HepG2 (cell line): ENCODE results near the gene TOB2. TPM values are rescaled to one million over a fixed set of nuclear protein-coding genes. Genes with fewer than 3 reads are reported as not detected.

Experiments
- ATAC-seq: fragments of 200-7000 bp; cut with Tn5 transposase; 3 replicates; pipeline ENCODE4 v1.9.1; 2020; ENCODE audit warnings: mild to moderate bottlenecking, moderate library complexity
- BruUV-seq: library from RNA; stranded (reverse); fragments of 400-500 nt; replicated peaks from 2 replicates; lab custom pipeline; 2021; lab: Mats Ljungman, UMichigan
- CTCF ChIA-PET: fragments of 300-600 bp; formaldehyde crosslinking; extraction: SDS; loops from one replicate; lab custom pipeline; 2021; ENCODE audit warnings: low total read pairs, inconsistent platforms, low intra/inter-chr PET ratio; lab: Yijun Ruan, JAX
- POLR2A ChIA-PET: fragments of 350-600 bp; sonication (Branson Sonifier 250); formaldehyde crosslinking; loops from one replicate; lab custom pipeline; 2020; ENCODE audit warnings: antibody characterized with exemption, inconsistent platforms; lab: Yijun Ruan, JAX
- DNase-seq: peaks from one replicate; pipeline ENCODE4 v3.0.0-alpha.2; 2015; ENCODE audit warnings: low spot score
- FAIRE-seq: peaks from 3 replicates; lab custom pipeline; 2011; peaks lifted over from hg19 to GRCh38; lab: Jason Lieb, UNC
- H2AFZ ChIP-seq: one replicate; pipeline ENCODE4 v1.6.1; 2011; ENCODE audit warnings: low read length, inconsistent platforms
- H3K27ac ChIP-seq: fragments of 300-600 bp; 3 replicates; pipeline ENCODE4 v1.8.0; 2011; ENCODE audit warnings: mixed run types, mild to moderate bottlenecking, mixed read lengths, low read length, inconsistent platforms; ENCODE audit not compliant: insufficient read depth; ENCODE audit errors: extremely low read length
- H3K27me3 ChIP-seq, 2 experiments: fragments of 200-600 bp in 1 of 2; 2 replicates in 1 of 2; 3 replicates in 1 of 2; pipeline versions ENCODE4 v1.6.0 to v1.8.0; 2011; ENCODE audit warnings: low read length in 2 of 2, mild to moderate bottlenecking in 2 of 2, moderate library complexity in 2 of 2, inconsistent platforms in 1 of 2; ENCODE audit not compliant: insufficient read depth in 2 of 2, control insufficient read depth in 1 of 2
- H3K36me3 ChIP-seq, 2 experiments: fragments of 200-600 bp in 1 of 2; replicated peaks in 1 of 2; 2 replicates in 1 of 2; 3 replicates in 1 of 2; pipeline versions ENCODE4 v1.5.1 to v1.8.0; 2011; ENCODE audit warnings: low read length in 2 of 2, inconsistent platforms in 1 of 2; ENCODE audit not compliant: insufficient read depth in 2 of 2, control insufficient read depth in 1 of 2
- H3K4me1 ChIP-seq: 2 replicates; pipeline ENCODE4 v1.5.1; 2012; ENCODE audit warnings: low read length, inconsistent platforms; ENCODE audit not compliant: insufficient read depth
- H3K4me2 ChIP-seq: 2 replicates; pipeline ENCODE4 v1.6.0; 2011; ENCODE audit warnings: low read depth, low read length, inconsistent platforms
- H3K4me3 ChIP-seq, 3 experiments: fragments of 200-600 bp in 1 of 3; sonication (generic), shearing (Covaris generic) in 1 of 3; replicated peaks in 1 of 3; 2 replicates each; pipeline ENCODE4 v1.5.1; 2011 to 2016; ENCODE audit warnings: low read length in 3 of 3, inconsistent platforms in 2 of 3, low read depth in 2 of 3, mild to moderate bottlenecking in 2 of 3, control low read depth in 1 of 3, mixed read lengths in 1 of 3; ENCODE audit not compliant: insufficient read depth in 1 of 3
- H3K79me2 ChIP-seq: one replicate; pipeline ENCODE4 v1.6.1; 2011; ENCODE audit warnings: low read length, inconsistent platforms; ENCODE audit not compliant: insufficient read depth
- H3K9ac ChIP-seq: 2 replicates; pipeline ENCODE4 v1.6.0; 2011; ENCODE audit warnings: mild to moderate bottlenecking, low read depth, low read length, inconsistent platforms; ENCODE audit not compliant: insufficient read depth
- H3K9me3 ChIP-seq: 2 replicates; pipeline ENCODE4 v1.5.1; 2012; ENCODE audit warnings: mild to moderate bottlenecking, low read length
- H4K20me1 ChIP-seq: 2 replicates; pipeline ENCODE4 v1.6.0; 2011; ENCODE audit warnings: inconsistent platforms, mild to moderate bottlenecking, low read length, moderate library complexity; ENCODE audit not compliant: insufficient read depth
- CEBPG ChIP-seq: IDR thresholded peaks from 2 replicates; pipeline ENCODE4 v1.6.1; 2016
- DR1 ChIP-seq: sonication (generic); formaldehyde crosslinking; IDR thresholded peaks from 2 replicates; pipeline ENCODE4 v1.8.0; 2021; ENCODE audit warnings: mild to moderate bottlenecking, missing genetic modification reagents, inconsistent platforms
- EEA1 ChIP-seq: sonication (generic); formaldehyde crosslinking; IDR thresholded peaks from 2 replicates; pipeline ENCODE4 v1.5.1; 2020; ENCODE audit warnings: mild to moderate bottlenecking, missing genetic modification reagents, borderline replicate concordance
- FOXP4 ChIP-seq: sonication (generic); formaldehyde crosslinking; IDR thresholded peaks from 2 replicates; pipeline ENCODE4 v1.4.0; 2020; ENCODE audit warnings: missing genetic modification reagents
- RORA ChIP-seq: sonication (generic); formaldehyde crosslinking; IDR thresholded peaks from 2 replicates; pipeline ENCODE4 v1.5.0; 2020; ENCODE audit warnings: mild to moderate bottlenecking, missing genetic modification reagents, moderate library complexity
- SATB2 ChIP-seq: sonication (generic); formaldehyde crosslinking; IDR thresholded peaks from 2 replicates; pipeline ENCODE4 v1.5.0; 2020; ENCODE audit warnings: missing genetic modification reagents
- WIZ ChIP-seq: sonication (generic); formaldehyde crosslinking; IDR thresholded peaks from 2 replicates; pipeline ENCODE4 v1.5.1; 2020; ENCODE audit warnings: mild to moderate bottlenecking, missing genetic modification reagents
- ZBTB21 ChIP-seq: sonication (generic); formaldehyde crosslinking; IDR thresholded peaks from 2 replicates; pipeline ENCODE4 v1.4.0; 2020; ENCODE audit warnings: missing genetic modification reagents
- ZBTB8A ChIP-seq: sonication (generic); formaldehyde crosslinking; IDR thresholded peaks from 2 replicates; pipeline ENCODE4 v1.4.0; 2020; ENCODE audit warnings: mild to moderate bottlenecking, low read depth, missing genetic modification reagents, borderline replicate concordance
- ZNF17 ChIP-seq: sonication (generic); formaldehyde crosslinking; IDR thresholded peaks from 2 replicates; pipeline ENCODE4 v1.5.0; 2020; ENCODE audit warnings: mild to moderate bottlenecking, missing genetic modification reagents
- ZNF350 ChIP-seq: sonication (generic); formaldehyde crosslinking; IDR thresholded peaks from 2 replicates; pipeline ENCODE4 v1.4.0; 2020; ENCODE audit warnings: mild to moderate bottlenecking, low read depth, missing genetic modification reagents, borderline replicate concordance
- ZNF572 ChIP-seq: sonication (generic); formaldehyde crosslinking; IDR thresholded peaks from 2 replicates; pipeline ENCODE4 v1.5.1; 2020; ENCODE audit warnings: mild to moderate bottlenecking, missing genetic modification reagents
- ZNF605 ChIP-seq: sonication (generic); formaldehyde crosslinking; IDR thresholded peaks from 2 replicates; pipeline ENCODE4 v1.8.0; 2022; ENCODE audit warnings: mild to moderate bottlenecking, missing genetic modification reagents
- ZNF740 ChIP-seq: sonication (generic); formaldehyde crosslinking; IDR thresholded peaks from 2 replicates; pipeline ENCODE4 v1.4.0; 2020; ENCODE audit warnings: missing genetic modification reagents
- WGBS: methylation state at CpG from one replicate; pipeline ENCODE4 v1.1.6; 2017; ENCODE audit warnings: low lambda C conversion rate; 5-methylcytosine and 5-hydroxymethylcytosine counted together
- in situ Hi-C: cut with HindIII; loops from 2 replicates; pipeline ENCODE4 v1.10.0; 2017; ENCODE audit warnings: low pct_unique_long_range_greater_than_20kb; ENCODE audit not compliant: extremely low pct_ligation_motif_present
- intact Hi-C: fragments of 100-400 bp; cut with micrococcal nuclease; formaldehyde crosslinking; loops from one replicate; pipeline ENCODE4 v1.10.0; 2022; ENCODE audit not compliant: unreplicated experiment
- polyA plus RNA-seq, 8 experiments: library from polyadenylated mRNA; depleted of rRNA in 3 of 8; stranded (reverse) in 7 of 8; unstranded in 1 of 8; fragments of >200 nt; fragmentation: Illumina TruSeq in 4 of 8; extraction: Trizol in 4 of 8; gene quantifications; 2 replicates each; pipeline versions ENCODE4 v1.2.1 to v1.2.3, GENCODE V29; 2011 to 2016; ENCODE audit warnings: low read depth in 4 of 8, missing spikeins in 1 of 8, mixed read lengths in 1 of 8; ENCODE audit not compliant: insufficient read depth in 1 of 8
- total RNA-seq, 5 experiments: library from RNA; depleted of rRNA; stranded (reverse); fragments of >200 nt; fragmentation: Illumina TruSeq; extraction: Trizol; gene quantifications; 2 replicates each; pipeline ENCODE4 v1.2.3, GENCODE V29; 2016; ENCODE audit warnings: low read depth in 1 of 5
- TF ChIP-seq, protein P1 (sequence below): sonication (generic); formaldehyde crosslinking; IDR thresholded peaks from 2 replicates; pipeline ENCODE4 v1.4.0; 2020; ENCODE audit warnings: missing genetic modification reagents

The TOB2 gene
- total and polyA plus RNA-seq, 2 of the 13 experiments (the other 11 are each of a cell fraction or from before 2014, with no cell fraction given): 12.2 to 13.7 TPM

DNA sequence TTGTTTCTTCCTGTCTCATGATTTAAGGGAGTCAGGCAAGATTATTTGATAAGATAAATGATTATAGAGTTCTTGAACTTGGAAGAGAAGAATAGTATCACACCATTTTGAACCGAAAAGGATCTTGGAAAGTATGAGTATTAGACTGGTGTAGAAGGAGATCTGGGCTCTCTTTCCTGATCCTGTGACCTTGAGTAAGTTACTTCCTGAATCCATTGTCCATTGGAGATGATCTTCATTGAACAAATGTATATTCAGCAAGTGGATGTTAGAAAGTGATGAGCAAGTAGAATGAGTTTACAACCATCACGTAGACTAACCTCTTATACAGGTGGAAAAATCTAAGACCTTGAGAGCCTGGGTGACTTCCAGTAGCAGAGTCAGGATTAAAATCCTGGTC lies 24.3 kb upstream of the TOB2 start:
- Histone ChIP-seq H3K4me2 (peak overlapping the region; percentile 76; the same call in 1 of the 2 replicates), H4K20me1 (no peaks in the 10 kb centered on the region)
- no TSS peak for BruUV-seq
- intact Hi-C loops: no loop called here
- TF ChIP-seq ZBTB21 (CRISPR knock-in tag) (no peak), CEBPG (CRISPR knock-in tag) (no peak), ZNF740 (CRISPR knock-in tag) (no peak), RORA (CRISPR knock-in tag) (no peak), DR1 (CRISPR knock-in tag) (no peak), ZNF605 (no peak)
- TF ChIP-seq, all 625 proteins: peak for 0
- Histone ChIP-seq H2AFZ (no peak overlapping the region), H3K9me3 (no peaks in the 10 kb centered on the region), H3K27me3 (no peaks in the 10 kb centered on the region; a peak in 1 of 5 replicates), H3K36me3 (peaks cover 6 to 16% of the 10 kb centered on the region in 2 experiments), H3K9ac (no peak overlapping the region), H3K79me2 (peaks cover 84% of the 10 kb centered on the region), H3K4me3 (no peak overlapping the region), H3K27ac (no peak overlapping the region), H3K4me1 (peaks cover 65% of the 10 kb centered on the region)
- CTCF ChIA-PET: no interaction called here
- in situ Hi-C loops: no loop called here
- POLR2A ChIA-PET: no interaction called here
- 88% methylated on average over 2 of the region's 2 CpGs for WGBS
- FAIRE-seq (no peak), DNase-seq (no peak), ATAC-seq (no peak)

GRCh38 chr22:41469218-41469851 lies 22.7 kb upstream of the TOB2 start:
- H4K20me1 ChIP-seq: no peaks in the 10 kb centered on the region; the same call in 1 of the 2 replicates
- CTCF ChIA-PET: no interaction called here
- peak overlapping the region; percentile 76 for H3K4me2 ChIP-seq
- FAIRE-seq (no peak), ATAC-seq (peak; percentile 63), DNase-seq (no peak)
- peak overlapping the region; percentile 92 for H3K9ac ChIP-seq
- H3K4me3 ChIP-seq: peak overlapping the region; percentile 92 to 95 (median 92)
- peaks cover 10 to 30% of the 10 kb centered on the region in 2 experiments for H3K36me3 ChIP-seq
- peaks cover 83% of the 10 kb centered on the region for H3K79me2 ChIP-seq
- in situ Hi-C loops (no loop called here), intact Hi-C loops (loop anchor here (1.0 kb wide), 1 partner anchor 21 kb away; no protein-coding TSS in a partner anchor)
- POLR2A ChIA-PET: interaction anchor here (1.0 to 2.6 kb wide), 15 partner anchors 11 to 363 kb away, joined by 3 to 122 read pairs (median 9); partner anchors contain the start of genes RANGAP1, SREBF2, TEF and TOB2
- H3K4me1 ChIP-seq: peaks cover 63% of the 10 kb centered on the region
- no peak overlapping the region for H2AFZ ChIP-seq
- peak overlapping the region; percentile 98 for H3K27ac ChIP-seq
- WGBS: 0% methylated on average over 12 of the region's 30 CpGs
- no peaks in the 10 kb centered on the region; a peak in 1 of 5 replicates for H3K27me3 ChIP-seq
- BruUV-seq: TSS peak; percentile 78
- no peaks in the 10 kb centered on the region for H3K9me3 ChIP-seq
- TF ChIP-seq ZNF17: no peak
- TF ChIP-seq EEA1 (CRISPR knock-in tag): peak; percentile 24; the same call in 1 of the 2 replicates
- TF ChIP-seq, protein P1, sequence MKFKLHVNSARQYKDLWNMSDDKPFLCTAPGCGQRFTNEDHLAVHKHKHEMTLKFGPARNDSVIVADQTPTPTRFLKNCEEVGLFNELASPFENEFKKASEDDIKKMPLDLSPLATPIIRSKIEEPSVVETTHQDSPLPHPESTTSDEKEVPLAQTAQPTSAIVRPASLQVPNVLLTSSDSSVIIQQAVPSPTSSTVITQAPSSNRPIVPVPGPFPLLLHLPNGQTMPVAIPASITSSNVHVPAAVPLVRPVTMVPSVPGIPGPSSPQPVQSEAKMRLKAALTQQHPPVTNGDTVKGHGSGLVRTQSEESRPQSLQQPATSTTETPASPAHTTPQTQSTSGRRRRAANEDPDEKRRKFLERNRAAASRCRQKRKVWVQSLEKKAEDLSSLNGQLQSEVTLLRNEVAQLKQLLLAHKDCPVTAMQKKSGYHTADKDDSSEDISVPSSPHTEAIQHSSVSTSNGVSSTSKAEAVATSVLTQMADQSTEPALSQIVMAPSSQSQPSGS (CRISPR knock-in tag): no peak
- 0 out of 2 replicates have a peak, but pooled peaks have one; percentile 1 for TF ChIP-seq FOXP4
- TF ChIP-seq WIZ (CRISPR knock-in tag): peak; percentile 59; the same call in 1 of the 2 replicates
- TF ChIP-seq SATB2 (CRISPR knock-in tag): no peak
- no peak; the same call in 1 of the 2 replicates for TF ChIP-seq ZNF350 (CRISPR knock-in tag)
- no peak for TF ChIP-seq ZBTB8A (CRISPR knock-in tag)
- TF ChIP-seq ZNF572: peak; percentile 83; the same call in 1 of the 2 replicates
